NCI-H1105 (cell line): ENCODE results near the gene PREP.
"Not testable (repeated sequence)": the region's sequence is repeated elsewhere in the genome, so short reads cannot be mapped to it uniquely, and the experiment has no call there.

Experiments used
- DNase-seq: peaks from one replicate; lab custom pipeline; 2025; lab: John Stamatoyannopoulos, UW

PREP gene

GRCh38 chr6:105344881-105345370, 58.0 kb downstream of the PREP start:
- DNase-seq: no peak

- DNase-seq: not testable (repeated sequence)
These were observed 64.4 kb downstream of the PREP start for GRCh38 chr6:105338350-105338983.

GRCh38 chr6:105336986-105337385, 65.9 kb downstream of the PREP start:
- DNase-seq: no peak

GRCh38 chr6:105332576-105332975, 70.3 kb downstream of the PREP start:
- no peak for DNase-seq

- no peak for DNase-seq
These were observed 71.0 kb downstream of the PREP start for GRCh38 chr6:105331927-105332326.

GRCh38 chr6:105330913-105331312, 72.0 kb downstream of the PREP start:
- DNase-seq: no peak

- DNase-seq: no peak
These were observed 72.5 kb downstream of the PREP start for GRCh38 chr6:105330364-105330763.

- peak; percentile 39 for DNase-seq
These were observed 75.8 kb downstream of the PREP start for GRCh38 chr6:105326833-105327770.

GRCh38 chr6:105326216-105326615, 76.7 kb downstream of the PREP start:
- DNase-seq: peak; percentile 80

GRCh38 chr6:105324386-105324950, 78.4 kb downstream of the PREP start:
- DNase-seq: no peak

GRCh38 chr6:105322499-105323225, 80.2 kb downstream of the PREP start:
- peak; percentile 8 for DNase-seq

GRCh38 chr6:105321728-105322127, 81.2 kb downstream of the PREP start:
- DNase-seq: no peak

- DNase-seq: peak; percentile 41
These were observed 81.7 kb downstream of the PREP start for GRCh38 chr6:105321207-105321606.

GRCh38 chr6:105320765-105321164, 82.1 kb downstream of the PREP start:
- DNase-seq: peak; percentile 74

GRCh38 chr6:105320271-105320670, 82.6 kb downstream of the PREP start:
- no peak for DNase-seq

- no peak for DNase-seq
These were observed 83.6 kb downstream of the PREP start for GRCh38 chr6:105319331-105319730.

GRCh38 chr6:105318660-105319059, 84.2 kb downstream of the PREP start:
- DNase-seq: no peak

GRCh38 chr6:105317607-105318533, 85.0 kb downstream of the PREP start:
- DNase-seq: peak; percentile 28

GRCh38 chr6:105313211-105313610, 89.7 kb downstream of the PREP start:
- DNase-seq: peak; percentile 80

- DNase-seq: no peak
These were observed 91.9 kb downstream of the PREP start for GRCh38 chr6:105310947-105311346.

- no peak for DNase-seq
These were observed 92.5 kb downstream of the PREP start for GRCh38 chr6:105310371-105310770.
